ENCODE measurements around the gene S100A12. TPM values are rescaled to one million over a fixed set of nuclear protein-coding genes. Genes with fewer than 3 reads are reported as not detected.

Gene S100A12
- total and polyA plus RNA-seq, 3 donors from 2014 or later = not detected

DNA sequence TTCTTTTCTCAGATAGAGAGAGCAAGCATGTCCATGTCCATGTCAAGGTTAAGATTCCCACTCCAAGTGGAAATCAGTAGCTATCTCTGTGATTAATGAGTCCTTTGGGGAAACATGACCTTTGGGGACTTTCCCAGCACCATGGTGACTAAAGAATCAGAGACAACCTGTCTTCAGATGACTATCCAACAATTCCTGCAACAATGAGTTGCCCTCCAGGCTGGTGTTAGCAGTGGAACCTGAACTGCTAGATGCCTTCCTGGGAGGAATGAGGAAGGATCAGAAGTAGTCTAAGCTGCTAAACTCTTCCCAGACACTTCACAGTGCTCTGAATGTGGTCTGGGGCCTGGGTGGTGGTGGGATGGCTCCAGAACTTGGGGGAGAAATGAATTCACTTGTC, 11.3 kb downstream of the S100A12 start:
- Histone ChIP-seq H3K27me3 (no peaks in the 10 kb centered on the region), H3K4me3 (no peak overlapping the region), H3K4me1 (no peaks in the 10 kb centered on the region), H3K27ac (no peak overlapping the region), H3K36me3 (ENCODE audit: low read depth, missing control alignments) (no peaks in the 10 kb centered on the region), H3K9me3 (no peaks in the 10 kb centered on the region)
- TF ChIP-seq, protein P1, sequence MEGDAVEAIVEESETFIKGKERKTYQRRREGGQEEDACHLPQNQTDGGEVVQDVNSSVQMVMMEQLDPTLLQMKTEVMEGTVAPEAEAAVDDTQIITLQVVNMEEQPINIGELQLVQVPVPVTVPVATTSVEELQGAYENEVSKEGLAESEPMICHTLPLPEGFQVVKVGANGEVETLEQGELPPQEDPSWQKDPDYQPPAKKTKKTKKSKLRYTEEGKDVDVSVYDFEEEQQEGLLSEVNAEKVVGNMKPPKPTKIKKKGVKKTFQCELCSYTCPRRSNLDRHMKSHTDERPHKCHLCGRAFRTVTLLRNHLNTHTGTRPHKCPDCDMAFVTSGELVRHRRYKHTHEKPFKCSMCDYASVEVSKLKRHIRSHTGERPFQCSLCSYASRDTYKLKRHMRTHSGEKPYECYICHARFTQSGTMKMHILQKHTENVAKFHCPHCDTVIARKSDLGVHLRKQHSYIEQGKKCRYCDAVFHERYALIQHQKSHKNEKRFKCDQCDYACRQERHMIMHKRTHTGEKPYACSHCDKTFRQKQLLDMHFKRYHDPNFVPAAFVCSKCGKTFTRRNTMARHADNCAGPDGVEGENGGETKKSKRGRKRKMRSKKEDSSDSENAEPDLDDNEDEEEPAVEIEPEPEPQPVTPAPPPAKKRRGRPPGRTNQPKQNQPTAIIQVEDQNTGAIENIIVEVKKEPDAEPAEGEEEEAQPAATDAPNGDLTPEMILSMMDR (IDR thresholded peaks at IDR 0.05) = no peak
- intact Hi-C loops (cut with DNase I; ENCODE audit: low total_unique reads) = no loop called here
- no peak for DNase-seq

DNA sequence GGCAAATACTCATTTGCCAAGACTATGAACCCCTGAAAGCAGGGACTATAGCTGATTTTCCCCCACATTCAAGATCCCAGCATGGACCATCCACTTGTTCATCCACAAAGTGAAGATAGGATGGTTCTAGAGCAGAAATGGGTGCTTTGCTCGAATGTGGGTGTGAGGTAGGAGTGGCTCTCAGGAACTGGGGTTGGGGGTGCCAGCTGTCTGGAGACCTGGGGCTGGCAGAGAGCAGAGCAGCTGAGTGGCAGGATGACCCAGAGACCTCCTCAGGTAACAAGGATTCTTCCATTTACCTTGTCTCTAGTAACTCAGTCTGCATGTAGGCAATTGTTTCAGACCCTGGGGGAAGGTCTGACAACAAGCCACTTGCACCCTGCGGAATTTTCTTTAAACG, 11.8 kb downstream of the S100A12 start:
- Histone ChIP-seq H3K4me3 (no peak overlapping the region), H3K9me3 (no peaks in the 10 kb centered on the region), H3K36me3 (ENCODE audit: low read depth, missing control alignments) (no peaks in the 10 kb centered on the region), H3K4me1 (no peaks in the 10 kb centered on the region), H3K27me3 (no peaks in the 10 kb centered on the region), H3K27ac (no peak overlapping the region)
- 74 to 79% methylated on average over 3 of the region's 3 CpGs for WGBS, 2 donors
- intact Hi-C loops (cut with DNase I; ENCODE audit: low total_unique reads) = no loop called here
- no peak for DNase-seq
- no peak for TF ChIP-seq POLR2A (IDR thresholded peaks at IDR 0.05)
- TF ChIP-seq, protein P1 (IDR thresholded peaks at IDR 0.05) = no peak

DNA sequence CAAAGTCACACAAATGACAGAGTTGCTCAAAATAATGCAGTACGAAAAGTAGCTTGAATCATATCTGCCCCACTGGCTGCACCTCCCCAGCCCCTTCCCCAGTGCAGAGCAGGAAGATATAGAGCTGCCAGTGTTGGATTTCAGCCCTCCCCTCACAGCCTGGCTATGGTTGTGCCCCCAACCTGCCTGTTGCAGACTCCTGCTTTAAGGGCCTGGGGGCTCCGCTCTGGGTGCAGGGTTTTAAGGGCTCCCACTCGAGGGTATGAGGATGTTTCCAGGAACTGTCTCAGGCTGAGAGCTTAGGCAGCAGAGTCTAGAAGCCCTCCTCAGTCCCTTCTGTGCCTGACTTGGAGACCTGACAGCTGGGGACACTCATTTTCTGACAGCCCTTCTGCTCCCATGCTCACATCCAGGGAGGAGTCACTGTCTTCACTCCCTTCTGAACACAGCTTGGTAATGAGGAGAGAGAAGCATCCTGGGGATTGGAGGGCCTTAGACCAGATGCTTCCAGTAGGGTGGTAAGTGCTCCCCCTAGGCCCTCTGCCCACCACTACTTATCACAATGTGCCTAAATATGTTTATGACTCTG, 13.1 kb downstream of the S100A12 start:
- Histone ChIP-seq H3K27me3 (no peaks in the 10 kb centered on the region), H3K4me3 (no peak overlapping the region), H3K36me3 (ENCODE audit: low read depth, missing control alignments) (no peaks in the 10 kb centered on the region), H3K27ac (no peak overlapping the region), H3K4me1 (no peaks in the 10 kb centered on the region), H3K9me3 (no peaks in the 10 kb centered on the region)
- 85 to 93% methylated on average over 3 of the region's 3 CpGs for WGBS, 2 donors
- intact Hi-C loops (cut with DNase I; ENCODE audit: low total_unique reads) = no loop called here
- no peak for DNase-seq
- TF ChIP-seq, protein P1 (IDR thresholded peaks at IDR 0.05) = no peak
- no peak for TF ChIP-seq POLR2A (IDR thresholded peaks at IDR 0.05)

DNA sequence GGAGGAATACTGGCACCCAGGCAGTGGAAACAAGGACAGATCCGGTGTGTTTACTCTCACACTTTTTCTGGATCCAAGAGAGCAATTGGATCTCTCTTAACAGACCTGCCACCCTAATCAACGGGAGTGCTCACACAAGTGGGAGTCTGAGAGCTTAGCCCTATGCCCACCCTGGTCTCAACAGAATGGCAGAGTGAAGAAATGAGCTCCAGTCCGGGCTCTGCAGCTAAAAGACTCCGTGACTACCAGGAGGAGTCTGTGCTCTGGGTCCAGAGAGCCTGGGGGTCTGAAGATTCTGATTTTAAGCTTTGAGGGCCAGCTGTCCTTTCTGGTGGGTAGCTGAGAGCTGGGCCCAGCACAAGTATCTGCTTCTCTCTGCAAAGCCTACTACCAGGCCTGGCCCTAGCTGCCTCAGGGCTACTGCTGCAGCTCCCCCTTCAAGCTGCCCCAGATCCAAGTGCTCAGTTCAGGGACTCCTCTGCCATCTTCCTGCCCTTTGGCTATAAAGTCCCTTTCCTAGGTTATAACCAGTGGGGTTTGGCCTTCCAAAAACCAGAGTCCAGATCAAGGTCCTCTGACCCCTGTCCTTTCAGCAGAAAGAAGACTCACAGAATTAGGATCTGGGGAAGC, 13.8 kb downstream of the S100A12 start:
- Histone ChIP-seq H3K36me3 (ENCODE audit: low read depth, missing control alignments) (no peaks in the 10 kb centered on the region), H3K4me3 (no peak overlapping the region), H3K4me1 (no peaks in the 10 kb centered on the region), H3K27ac (no peak overlapping the region), H3K27me3 (no peaks in the 10 kb centered on the region), H3K9me3 (no peaks in the 10 kb centered on the region)
- intact Hi-C loops (cut with DNase I; ENCODE audit: low total_unique reads) = no loop called here
- 86 to 88% methylated on average over 3 to 4 of the region's 4 CpGs for WGBS, 2 donors
- no peak for DNase-seq
- TF ChIP-seq, protein P1 (IDR thresholded peaks at IDR 0.05) = no peak
- TF ChIP-seq POLR2A (IDR thresholded peaks at IDR 0.05) = no peak
